GM10266 (cell line): ENCODE results near the gene SLC16A10.
"Not testable (repeated sequence)": the region's sequence is repeated elsewhere in the genome, so short reads cannot be mapped to it uniquely, and the experiment has no call there.

Source experiments
- DNase-seq: peaks from one replicate; pipeline ENCODE4 v3.0.0; 2012; ENCODE audit errors: extremely low spot score
- TF ChIP-seq, protein P1 (sequence below): IDR thresholded peaks from 2 replicates; pipeline ENCODE4 v1.5.1; 2012; ENCODE audit warnings: mild to moderate bottlenecking, low read depth; ENCODE audit not compliant: control insufficient read depth, insufficient read depth; ENCODE audit errors: missing control alignments

The SLC16A10 gene

DNA sequence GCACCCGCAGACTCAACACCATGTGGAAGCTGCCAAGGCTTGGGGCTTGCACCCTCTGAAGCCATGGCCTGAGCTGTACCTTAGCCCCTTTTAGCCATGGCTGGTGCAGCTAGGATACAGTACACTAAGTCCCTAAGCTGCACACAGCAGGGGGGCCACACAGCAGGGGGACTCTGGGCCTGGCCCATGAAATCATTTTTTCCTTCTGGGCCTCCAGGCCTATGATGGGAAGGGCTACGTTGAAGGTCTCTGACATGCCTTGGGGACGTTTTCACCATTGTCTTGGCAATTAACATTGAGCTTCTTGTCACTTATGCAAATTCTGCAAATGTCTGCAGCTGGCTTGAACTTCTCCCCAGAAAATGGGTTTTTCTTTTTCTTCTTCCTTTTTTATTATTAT lies 103.3 kb downstream of the SLC16A10 start:
- DNase-seq = no peak
- TF ChIP-seq, protein P1, sequence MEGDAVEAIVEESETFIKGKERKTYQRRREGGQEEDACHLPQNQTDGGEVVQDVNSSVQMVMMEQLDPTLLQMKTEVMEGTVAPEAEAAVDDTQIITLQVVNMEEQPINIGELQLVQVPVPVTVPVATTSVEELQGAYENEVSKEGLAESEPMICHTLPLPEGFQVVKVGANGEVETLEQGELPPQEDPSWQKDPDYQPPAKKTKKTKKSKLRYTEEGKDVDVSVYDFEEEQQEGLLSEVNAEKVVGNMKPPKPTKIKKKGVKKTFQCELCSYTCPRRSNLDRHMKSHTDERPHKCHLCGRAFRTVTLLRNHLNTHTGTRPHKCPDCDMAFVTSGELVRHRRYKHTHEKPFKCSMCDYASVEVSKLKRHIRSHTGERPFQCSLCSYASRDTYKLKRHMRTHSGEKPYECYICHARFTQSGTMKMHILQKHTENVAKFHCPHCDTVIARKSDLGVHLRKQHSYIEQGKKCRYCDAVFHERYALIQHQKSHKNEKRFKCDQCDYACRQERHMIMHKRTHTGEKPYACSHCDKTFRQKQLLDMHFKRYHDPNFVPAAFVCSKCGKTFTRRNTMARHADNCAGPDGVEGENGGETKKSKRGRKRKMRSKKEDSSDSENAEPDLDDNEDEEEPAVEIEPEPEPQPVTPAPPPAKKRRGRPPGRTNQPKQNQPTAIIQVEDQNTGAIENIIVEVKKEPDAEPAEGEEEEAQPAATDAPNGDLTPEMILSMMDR = no peak

DNA sequence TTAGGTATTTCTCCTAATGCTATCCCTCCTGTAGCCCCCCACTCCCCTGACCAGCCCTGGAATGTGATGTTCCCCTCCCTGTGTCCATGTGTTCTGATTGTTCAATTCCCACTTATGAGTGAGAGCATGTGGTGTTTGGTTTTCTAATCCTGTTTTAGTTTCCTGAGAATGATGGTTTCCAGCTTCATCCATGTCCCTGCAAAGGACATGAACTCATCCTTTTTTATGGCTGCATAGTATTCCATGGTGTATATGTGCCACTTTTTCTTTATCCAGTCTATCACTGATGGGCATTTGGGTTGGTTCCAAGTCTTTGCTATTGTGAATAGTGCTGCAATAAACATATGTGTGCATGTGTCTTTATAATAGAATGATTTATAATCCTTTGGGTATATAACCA lies 103.8 kb downstream of the SLC16A10 start:
- not testable (repeated sequence) for DNase-seq

DNA sequence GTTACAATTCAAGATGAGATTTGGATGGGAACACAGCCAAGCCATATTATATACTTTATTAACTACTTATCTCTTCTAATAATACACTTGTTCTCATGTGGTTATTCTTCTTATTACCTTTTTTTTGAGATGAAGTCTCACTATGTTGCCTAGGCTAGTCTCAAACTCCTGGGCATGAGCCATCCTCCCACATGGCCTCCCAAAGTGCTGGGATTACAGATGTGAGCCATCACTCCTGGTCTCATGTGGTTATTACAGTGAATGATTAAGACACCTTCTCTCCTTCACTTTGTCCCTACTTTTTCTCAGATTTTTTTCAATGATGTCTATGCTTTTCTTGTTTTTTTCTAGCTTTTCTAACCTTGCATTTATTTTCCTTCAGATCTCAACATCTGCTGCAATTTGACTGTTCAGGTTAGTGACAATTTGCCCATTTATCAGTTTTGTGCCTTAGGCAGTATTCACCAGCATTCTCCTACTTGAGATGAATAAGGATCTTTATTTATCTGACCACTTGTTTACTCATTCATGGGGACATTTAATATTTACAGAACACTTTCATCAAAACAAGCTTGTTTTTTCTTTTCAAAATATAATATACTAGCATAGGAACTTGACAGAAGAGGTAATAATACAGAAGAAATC lies 105.7 kb downstream of the SLC16A10 start:
- TF ChIP-seq, protein P1 = no peak
- no peak for DNase-seq

DNA sequence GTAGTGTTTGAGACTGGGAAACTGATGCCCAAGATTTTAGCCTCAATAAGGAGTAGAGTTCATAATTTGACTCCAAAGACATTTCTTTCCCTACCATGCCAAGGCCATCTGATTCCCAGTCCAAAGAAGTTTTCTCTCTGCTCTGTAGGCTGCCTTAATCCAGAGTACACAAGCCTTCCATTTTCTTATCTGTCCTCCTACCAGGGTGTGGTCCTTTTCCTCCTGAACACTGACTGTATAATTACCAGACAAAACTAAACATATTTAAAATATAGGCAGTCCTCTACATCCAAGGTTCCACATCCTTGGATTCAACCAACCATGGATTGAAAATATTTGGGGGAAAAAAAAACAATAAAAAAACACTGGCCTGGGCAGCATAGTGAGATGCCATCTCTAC lies 108.4 kb downstream of the SLC16A10 start:
- TF ChIP-seq, protein P1 = no peak
- DNase-seq = no peak

DNA sequence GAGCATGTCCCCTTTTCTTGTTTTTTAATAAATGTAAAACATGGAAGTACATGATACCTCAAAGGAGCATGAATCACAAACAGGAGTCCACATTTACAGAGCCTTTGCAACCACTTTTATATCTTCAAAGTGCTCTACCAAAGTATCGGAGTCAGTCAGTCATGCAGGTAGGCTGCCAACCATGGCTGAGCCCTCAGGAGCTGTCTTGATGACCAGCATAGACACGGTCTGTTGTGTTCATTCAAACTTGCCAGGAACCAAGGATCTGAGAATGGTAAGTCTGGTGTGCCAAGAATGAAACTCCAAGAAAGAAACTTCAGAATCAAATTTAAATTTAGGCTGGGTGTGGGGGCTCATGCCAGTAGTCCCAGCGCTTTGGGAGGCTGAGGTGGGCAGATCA lies 111.5 kb downstream of the SLC16A10 start:
- TF ChIP-seq, protein P1 = no peak
- no peak for DNase-seq

DNA sequence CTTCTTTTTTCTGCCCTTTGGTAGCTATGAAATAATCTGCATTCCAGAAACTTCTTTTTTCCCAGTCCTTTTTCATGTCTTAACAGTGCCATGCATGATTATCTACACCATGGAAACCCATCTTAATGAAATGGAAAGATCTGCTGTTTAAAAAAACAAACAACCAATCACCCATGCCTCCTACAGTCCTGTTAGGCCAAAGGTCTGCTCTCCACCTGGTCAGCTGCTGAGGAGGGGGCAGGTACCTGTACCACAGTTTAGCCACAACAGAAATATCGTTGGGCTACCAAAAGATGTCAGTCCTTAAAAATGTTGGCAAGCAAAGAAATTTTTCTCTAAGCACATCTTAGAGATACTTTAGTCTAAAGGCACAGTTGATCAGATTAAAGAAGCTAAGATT lies 112.6 kb downstream of the SLC16A10 start:
- TF ChIP-seq, protein P1 = no peak
- DNase-seq = no peak

DNA sequence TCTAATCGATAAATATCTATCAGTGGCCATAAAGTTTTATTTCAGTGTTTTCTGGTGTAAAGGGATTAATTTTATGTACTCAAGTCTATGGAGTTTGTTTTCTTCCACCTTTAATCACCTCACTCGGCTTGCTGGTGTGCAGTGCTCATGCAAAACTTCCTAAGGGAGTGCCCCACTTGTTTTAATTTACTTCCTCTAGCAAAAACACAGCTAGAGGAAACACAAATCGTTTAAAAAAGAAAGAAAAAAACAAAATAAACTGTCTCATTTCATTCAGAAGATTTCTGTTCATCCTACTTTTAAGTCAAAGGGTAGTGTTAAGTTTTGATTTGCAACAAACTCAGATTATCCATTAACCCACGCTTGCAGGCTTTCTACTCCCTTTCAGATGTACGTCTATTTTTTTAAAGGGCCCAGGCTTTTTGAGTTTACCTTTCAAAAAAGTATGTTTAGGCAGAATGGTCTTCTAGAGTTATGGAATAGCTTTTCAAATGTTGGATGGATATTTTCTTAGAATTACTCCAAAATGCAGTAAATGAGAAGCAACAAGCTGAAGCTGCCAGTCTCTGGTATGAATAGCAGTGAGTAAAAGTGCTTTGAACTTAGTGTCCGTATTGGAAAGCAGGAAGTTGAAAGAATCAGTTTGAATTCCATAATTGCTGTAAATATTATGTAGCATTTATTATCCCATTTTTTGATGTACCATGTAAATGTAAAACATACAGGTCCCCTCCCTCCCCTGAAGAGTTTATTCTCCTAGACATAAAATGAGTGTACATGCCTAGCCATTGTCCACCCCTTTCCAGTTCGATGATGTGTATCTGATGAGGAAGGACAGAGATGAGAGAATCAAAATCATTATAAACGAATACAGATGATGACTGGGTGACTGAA lies 113.3 kb downstream of the SLC16A10 start:
- TF ChIP-seq, protein P1 = no peak
- no peak for DNase-seq
